SIG-M5 treated with dmso at 0.1 percent for 504 hours (cell line): ENCODE measurements around the gene NCOA1.

Experiments
- DNase-seq: peaks from one replicate; lab custom pipeline; 2025; ENCODE audit not compliant: unreplicated experiment; lab: John Stamatoyannopoulos, UW

The NCOA1 gene

DNA sequence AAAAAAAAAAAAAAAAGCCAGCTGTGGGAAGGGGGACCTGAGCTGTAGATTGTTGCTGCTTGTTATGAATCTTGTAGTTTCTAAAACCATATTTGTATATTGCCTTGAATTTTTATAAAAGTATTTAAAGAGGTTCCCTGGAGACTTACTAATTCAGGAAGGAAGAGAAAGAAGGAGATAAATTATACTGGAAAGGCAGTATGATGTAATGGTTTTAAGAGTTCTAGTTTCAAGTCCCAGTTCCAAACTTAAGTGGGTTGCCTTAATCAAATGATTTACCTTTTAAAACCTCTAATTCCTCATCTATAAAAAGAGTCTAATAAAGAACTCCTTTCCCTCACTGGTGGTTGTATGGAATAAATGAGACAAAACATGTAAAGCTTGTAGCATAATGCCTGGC lies 240.0 kb downstream of the NCOA1 start:
- no peak for DNase-seq

- no peak for DNase-seq
Measured at GRCh38 chr2:24731923-24732322, 240.9 kb downstream of the NCOA1 start.

DNA sequence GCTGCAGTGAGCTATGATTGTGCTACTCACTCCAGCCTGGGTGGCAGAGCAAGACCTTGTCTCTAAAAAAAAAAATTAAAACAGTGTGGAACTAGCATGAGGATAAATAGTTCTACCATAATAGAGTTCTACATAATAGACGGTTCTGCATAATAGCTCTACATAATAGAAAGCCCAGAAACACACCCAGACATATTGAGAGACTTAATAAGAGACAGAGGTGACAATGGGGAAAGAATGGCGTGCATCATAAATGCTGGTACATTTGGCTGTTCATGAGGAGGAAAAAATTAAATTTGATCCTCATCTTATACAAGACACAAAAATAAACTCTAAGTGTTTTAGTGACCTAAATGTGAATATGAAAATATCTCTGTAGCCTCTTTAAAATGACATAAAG lies 243.7 kb downstream of the NCOA1 start:
- DNase-seq: no peak

GRCh38 chr2:24739354-24740025 lies 248.4 kb downstream of the NCOA1 start:
- DNase-seq: no peak

DNA sequence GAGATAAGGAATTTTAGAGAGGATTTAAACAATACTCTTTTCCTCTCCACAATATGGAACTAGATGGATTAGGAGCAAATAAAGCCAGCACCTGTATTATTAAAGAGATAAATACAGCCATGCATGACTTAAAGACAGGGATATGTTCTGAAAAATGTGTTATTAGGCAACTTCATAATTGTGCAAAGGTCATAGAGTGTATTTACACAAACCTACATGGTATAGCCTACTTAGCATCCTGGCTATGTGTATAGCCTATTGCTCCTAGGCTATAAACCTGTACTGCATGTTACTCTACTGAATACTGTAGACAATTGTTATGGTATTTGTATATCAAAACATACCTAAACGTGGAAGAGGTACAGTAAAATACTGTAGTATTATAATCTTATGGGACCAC lies 249.1 kb downstream of the NCOA1 start:
- DNase-seq: no peak

- DNase-seq: no peak
Measured at GRCh38 chr2:24742730-24743129, 251.7 kb downstream of the NCOA1 start.

DNA sequence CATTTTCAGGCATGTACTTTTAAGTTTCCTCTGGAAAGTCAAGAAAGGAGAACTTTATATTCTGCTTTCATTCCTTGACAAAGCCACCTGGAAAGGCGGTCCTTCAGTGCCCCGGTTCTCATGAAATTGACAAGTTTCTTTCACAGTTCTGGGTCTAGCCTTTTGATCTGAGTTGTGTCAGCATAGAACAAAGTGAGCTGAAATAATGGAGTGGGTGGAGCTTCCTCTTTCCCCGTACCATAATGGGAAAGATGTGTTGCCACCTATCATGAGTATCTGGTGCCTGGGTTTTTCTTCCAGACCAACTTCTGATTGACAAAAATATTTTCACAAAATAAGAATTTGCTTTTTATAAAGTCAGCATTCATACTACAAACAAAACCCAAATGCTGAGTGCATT lies 252.9 kb downstream of the NCOA1 start:
- no peak for DNase-seq

DNA sequence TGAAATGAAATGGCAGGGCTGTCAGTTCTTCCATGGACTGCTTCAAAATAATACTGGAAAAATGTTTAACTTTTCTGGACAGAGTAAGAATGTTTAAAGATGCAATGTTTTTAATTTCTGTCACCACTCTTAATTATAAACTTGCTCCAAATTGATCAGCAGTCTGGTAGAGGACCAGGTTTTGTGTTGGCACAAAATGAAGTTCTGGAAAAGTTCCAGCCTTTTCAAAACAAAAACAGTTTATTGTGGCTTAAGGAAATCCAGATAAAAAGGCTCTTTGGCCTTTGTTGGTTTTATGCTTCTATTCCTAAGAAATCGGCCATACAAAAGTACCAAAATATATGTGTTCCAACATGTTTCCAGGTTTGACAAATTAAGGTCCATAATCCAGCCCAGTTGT lies 253.3 kb downstream of the NCOA1 start:
- no peak for DNase-seq

DNA sequence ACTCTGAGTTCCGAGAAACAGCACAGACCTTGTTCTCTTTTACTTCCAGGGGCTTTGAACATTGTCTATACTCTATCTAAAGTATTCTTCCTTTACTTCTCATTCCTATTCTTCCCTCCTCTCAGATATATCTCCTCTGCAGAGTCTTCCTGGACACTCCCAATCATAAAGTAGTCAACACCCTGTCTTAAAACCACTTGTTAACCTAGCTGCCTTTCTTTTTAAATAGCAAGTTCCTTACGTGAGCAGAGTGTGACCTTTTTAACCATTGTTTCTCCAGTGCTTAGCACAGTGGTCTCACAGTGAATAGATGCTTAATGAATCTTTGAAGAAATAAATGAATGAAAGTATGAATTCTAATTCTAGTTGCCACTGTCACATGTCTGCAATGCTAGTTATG lies 254.8 kb downstream of the NCOA1 start:
- no peak for DNase-seq

GRCh38 chr2:24747299-24747698 lies 256.2 kb downstream of the NCOA1 start:
- no peak for DNase-seq

DNA sequence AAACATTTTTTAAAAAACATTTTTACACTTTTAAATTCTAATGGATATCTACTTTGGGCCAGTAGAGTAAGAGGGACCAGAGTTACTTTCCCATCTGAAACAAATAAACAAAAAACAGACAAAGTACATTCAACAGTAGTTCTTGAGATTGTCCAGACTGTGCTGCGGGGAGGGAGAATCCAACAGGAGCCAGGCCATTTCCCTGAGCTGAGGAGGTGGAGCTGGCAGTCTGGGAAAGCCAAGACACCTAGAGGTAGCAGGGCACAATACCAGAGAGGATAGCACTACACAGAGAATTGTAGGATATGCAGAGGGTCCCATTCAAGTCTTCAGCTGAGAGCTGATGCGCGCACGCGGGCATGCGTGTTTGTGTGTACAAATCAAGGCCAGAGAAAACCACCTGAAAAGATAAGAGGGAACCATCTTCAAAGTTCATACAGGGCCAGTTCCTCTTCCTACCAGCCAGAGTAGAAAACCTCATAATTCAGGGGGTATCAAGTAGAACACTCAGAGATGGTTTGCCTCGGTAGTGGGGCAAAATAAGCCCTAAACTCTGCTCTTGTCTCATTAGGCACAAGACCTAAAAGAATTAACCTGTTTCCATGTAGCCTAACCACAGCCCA lies 258.1 kb downstream of the NCOA1 start:
- DNase-seq: no peak

- no peak for DNase-seq
Measured at GRCh38 chr2:24754985-24755705, 264.1 kb downstream of the NCOA1 start.

DNA sequence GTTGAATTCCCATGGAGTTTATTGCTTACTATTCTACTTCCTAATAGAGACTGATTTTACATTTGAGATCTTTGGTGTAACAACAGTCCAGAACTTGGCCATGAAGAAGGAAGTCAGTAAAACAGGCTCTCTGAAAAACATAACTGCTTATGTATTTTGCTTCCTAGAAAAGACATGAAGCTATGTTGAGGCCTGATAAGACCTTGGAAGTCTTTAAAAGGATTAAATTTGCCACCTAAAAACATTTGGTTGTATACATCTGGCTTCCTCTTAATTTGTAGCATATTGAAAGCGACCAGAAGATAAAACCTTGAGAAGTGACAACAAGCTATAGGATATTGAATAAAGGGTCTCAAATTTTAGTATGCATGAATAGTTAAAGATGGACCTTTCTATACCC lies 265.7 kb downstream of the NCOA1 start:
- no peak for DNase-seq

GRCh38 chr2:24761866-24762265 lies 270.8 kb downstream of the NCOA1 start:
- no peak for DNase-seq

- DNase-seq: no peak
Measured at GRCh38 chr2:24762518-24762917, 271.5 kb downstream of the NCOA1 start.

- DNase-seq: peak; percentile 35
Measured at GRCh38 chr2:24763843-24764242, 272.8 kb downstream of the NCOA1 start.

GRCh38 chr2:24766609-24767008 lies 275.6 kb downstream of the NCOA1 start:
- no peak for DNase-seq

DNA sequence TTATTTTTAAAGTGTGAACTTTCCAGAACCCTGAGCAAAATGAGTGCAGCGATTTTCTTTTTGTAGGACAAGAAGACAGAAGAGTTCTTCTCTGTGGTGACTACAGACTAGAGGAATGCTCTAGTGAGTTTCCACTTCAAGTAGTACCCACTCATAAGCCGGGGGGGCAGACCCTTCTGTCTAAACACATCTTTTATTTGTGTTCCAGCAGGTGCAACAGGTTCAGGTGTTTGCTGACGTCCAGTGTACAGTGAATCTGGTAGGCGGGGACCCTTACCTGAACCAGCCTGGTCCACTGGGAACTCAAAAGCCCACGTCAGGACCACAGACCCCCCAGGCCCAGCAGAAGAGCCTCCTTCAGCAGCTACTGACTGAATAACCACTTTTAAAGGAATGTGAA lies 277.0 kb downstream of the NCOA1 start:
- DNase-seq: no peak

DNA sequence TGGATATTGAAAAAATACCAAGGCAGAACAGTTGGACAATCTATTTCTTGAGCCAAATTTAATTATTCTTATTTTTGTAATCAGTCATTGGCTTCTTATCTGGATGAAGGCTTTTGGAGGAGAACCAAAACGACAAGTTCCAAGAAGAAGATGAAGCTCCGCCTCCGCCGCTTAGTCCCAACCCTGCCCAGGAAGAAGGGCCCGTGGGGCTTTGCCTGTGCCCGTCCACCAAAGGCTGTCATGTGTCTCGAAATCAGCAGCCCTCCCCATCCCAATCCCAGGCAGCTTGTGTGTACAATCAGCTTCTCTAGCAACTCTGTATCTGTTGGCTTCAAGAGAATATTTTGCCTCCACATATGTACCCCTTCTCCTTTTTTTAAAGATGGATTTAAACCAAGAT lies 277.5 kb downstream of the NCOA1 start:
- no peak for DNase-seq

- no peak for DNase-seq
Measured at GRCh38 chr2:24771061-24771460, 280.0 kb downstream of the NCOA1 start.

DNA sequence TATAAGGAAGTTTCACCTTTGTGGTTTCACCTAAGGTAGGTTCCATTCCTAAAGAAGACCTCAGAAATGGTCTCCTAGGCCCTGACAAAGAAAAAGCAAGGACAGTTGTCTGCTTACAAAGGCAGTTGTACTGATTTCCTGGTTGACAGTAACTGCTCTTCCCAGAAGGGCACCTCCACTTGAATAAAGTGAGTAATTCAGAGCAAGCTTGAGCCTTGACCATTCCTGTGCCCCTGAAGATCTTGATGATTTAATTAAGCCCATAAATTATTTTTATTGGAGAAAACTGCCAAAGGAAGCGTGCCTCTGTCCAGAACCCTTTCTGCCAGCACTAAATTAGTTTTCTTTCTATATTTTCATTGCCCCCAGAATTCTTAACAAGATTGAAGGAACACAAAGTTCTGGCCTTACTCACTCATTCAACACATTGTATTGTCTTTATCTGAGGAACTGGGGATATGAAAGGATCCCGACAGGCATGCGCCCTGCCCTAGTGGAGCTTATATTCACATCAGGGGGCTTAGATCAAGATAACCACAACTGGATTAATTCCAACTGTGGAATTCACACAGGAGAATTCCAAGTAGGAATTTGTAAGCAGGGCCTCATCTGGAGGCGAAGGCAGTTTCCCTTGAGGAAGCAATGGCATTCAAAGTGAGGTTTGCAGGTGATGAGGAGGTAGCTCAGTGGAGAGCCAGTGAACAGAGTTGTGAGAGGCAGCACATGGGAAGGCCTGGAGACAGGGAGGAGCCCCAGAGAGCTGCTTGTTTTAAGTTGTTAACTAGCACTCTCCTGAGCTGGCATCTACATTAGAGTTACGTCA lies 280.9 kb downstream of the NCOA1 start:
- DNase-seq: no peak

- DNase-seq: no peak
Measured at GRCh38 chr2:24774373-24774772, 283.3 kb downstream of the NCOA1 start.
